Stimulated activated CD8-positive, alpha-beta memory T cell treated with anti-CD3 and anti-CD28 coated beads, Interleukin-12 subunit alpha, Interleukin-12 subunit beta, amount 100 ng/mL, for 24 hours (primary cell): ENCODE measurements around the gene TXNDC11.

ENCODE experiments used
- DNase-seq: peaks from one replicate; pipeline ENCODE4 v3.0.0-alpha.2; 2020; ENCODE audit errors: extremely low read depth

Gene TXNDC11

GRCh38 chr16:11631214-11631613 is 111.4 kb downstream of the TXNDC11 start:
- DNase-seq, result no peak

GRCh38 chr16:11630768-11631056 is 111.9 kb downstream of the TXNDC11 start:
- DNase-seq, result no peak

- DNase-seq, result no peak
Observed at GRCh38 chr16:11630046-11630767, 112.5 kb downstream of the TXNDC11 start.
